A549 (cell line): ENCODE data around the gene MCTP2.

Experiments used
- CHD2 ChIP-seq: fragments of 150-350 bp; IDR thresholded peaks from 2 replicates; pipeline ENCODE4 v1.6.1; 2014; ENCODE audit warnings: low read length; ENCODE audit not compliant: partially characterized antibody
- HOXA7 ChIP-seq: fragments of 250-450 bp; sonication (Bioruptor Pico); IDR thresholded peaks from 2 replicates; pipeline ENCODE4 v1.5.0; 2020; ENCODE audit warnings: mild to moderate bottlenecking, moderate library complexity
- JUN ChIP-seq, 2 experiments: fragments of >200 bp; sonication (Bioruptor Twin); formaldehyde crosslinking; IDR thresholded peaks; 2 replicates in 1 of 2; 3 replicates in 1 of 2; pipeline ENCODE4 v1.6.1; 2016 to 2017
- MYC ChIP-seq: IDR thresholded peaks from 2 replicates; pipeline ENCODE4 v1.6.1; 2012; ENCODE audit warnings: mild to moderate bottlenecking, inconsistent platforms, low read length, improper control_type of control experiment, borderline replicate concordance
- POLR2A ChIP-seq: IDR thresholded peaks from 2 replicates; pipeline ENCODE4 v1.6.1; 2012; ENCODE audit warnings: mild to moderate bottlenecking, low read length
- RNF2 ChIP-seq: fragments of 200-600 bp; sonication (generic); IDR thresholded peaks from 2 replicates; pipeline ENCODE4 v1.6.1; 2016; ENCODE audit warnings: low read depth, mild to moderate bottlenecking, antibody characterized with exemption, moderate library complexity, borderline replicate concordance
- TF ChIP-seq, protein P1 (sequence below): fragments of >200 bp; sonication (Bioruptor Twin); formaldehyde crosslinking; IDR thresholded peaks from 3 replicates; pipeline ENCODE4 v1.5.1; 2016
- TF ChIP-seq, protein P2 (sequence below): fragments of 250-450 bp; sonication (Bioruptor Pico); IDR thresholded peaks from 2 replicates; pipeline ENCODE4 v1.5.0; 2021; ENCODE audit warnings: mild to moderate bottlenecking, moderate library complexity, borderline replicate concordance
- TF ChIP-seq, protein P3 (sequence below): IDR thresholded peaks from 2 replicates; pipeline ENCODE4 v1.6.1; 2012

DNA sequence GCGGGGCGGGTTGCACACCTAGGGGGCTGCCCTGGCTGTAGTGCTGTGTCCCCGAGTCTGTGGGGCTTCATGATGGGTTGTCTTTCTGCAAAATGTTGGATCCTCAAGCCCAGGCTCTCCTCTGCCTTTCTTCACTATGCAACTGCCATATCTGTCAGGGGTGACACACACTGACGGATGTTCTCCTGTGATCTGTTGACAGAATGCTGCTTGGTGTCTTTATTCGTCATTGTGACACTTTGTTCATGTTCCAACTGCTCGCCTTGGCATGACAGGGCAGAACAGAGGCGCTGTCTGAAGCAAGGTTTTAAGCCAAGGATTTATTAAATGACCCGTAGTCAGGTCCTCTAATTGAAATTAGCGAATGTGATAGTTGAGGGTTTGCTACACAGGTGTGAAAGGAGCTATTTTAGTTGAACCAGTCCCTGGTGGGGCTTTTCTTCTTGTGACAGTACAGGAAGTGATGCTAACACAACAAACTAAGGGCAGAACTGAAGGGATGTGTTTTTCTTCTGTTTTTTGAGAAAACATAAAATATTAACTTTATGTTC lies 173.4 kb downstream of the MCTP2 start:
- TF ChIP-seq, protein P1, sequence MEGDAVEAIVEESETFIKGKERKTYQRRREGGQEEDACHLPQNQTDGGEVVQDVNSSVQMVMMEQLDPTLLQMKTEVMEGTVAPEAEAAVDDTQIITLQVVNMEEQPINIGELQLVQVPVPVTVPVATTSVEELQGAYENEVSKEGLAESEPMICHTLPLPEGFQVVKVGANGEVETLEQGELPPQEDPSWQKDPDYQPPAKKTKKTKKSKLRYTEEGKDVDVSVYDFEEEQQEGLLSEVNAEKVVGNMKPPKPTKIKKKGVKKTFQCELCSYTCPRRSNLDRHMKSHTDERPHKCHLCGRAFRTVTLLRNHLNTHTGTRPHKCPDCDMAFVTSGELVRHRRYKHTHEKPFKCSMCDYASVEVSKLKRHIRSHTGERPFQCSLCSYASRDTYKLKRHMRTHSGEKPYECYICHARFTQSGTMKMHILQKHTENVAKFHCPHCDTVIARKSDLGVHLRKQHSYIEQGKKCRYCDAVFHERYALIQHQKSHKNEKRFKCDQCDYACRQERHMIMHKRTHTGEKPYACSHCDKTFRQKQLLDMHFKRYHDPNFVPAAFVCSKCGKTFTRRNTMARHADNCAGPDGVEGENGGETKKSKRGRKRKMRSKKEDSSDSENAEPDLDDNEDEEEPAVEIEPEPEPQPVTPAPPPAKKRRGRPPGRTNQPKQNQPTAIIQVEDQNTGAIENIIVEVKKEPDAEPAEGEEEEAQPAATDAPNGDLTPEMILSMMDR: no peak
- TF ChIP-seq POLR2A (no peak), MYC (no peak), CHD2 (no peak), HOXA7 (CRISPR knock-in tag) (no peak), RNF2 (no peak), JUN (IDR thresholded peaks at IDR 0.05) (no peak)
- TF ChIP-seq, protein P2, sequence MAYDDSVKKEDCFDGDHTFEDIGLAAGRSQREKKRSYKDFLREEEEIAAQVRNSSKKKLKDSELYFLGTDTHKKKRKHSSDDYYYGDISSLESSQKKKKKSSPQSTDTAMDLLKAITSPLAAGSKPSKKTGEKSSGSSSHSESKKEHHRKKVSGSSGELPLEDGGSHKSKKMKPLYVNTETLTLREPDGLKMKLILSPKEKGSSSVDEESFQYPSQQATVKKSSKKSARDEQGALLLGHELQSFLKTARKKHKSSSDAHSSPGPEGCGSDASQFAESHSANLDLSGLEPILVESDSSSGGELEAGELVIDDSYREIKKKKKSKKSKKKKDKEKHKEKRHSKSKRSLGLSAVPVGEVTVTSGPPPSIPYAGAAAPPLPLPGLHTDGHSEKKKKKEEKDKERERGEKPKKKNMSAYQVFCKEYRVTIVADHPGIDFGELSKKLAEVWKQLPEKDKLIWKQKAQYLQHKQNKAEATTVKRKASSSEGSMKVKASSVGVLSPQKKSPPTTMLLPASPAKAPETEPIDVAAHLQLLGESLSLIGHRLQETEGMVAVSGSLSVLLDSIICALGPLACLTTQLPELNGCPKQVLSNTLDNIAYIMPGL (CRISPR knock-in tag): no peak
- TF ChIP-seq, protein P3, sequence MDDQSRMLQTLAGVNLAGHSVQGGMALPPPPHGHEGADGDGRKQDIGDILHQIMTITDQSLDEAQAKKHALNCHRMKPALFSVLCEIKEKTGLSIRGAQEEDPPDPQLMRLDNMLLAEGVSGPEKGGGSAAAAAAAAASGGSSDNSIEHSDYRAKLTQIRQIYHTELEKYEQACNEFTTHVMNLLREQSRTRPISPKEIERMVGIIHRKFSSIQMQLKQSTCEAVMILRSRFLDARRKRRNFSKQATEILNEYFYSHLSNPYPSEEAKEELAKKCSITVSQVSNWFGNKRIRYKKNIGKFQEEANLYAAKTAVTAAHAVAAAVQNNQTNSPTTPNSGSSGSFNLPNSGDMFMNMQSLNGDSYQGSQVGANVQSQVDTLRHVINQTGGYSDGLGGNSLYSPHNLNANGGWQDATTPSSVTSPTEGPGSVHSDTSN: no peak
